ENCODE measurements around the gene ZNF618.
A peak's percentile ranks its signal among the peaks of the same experiment; 100 is the strongest.

The ZNF618 gene

GRCh38 chr9:113963017-113963620, 87.0 kb downstream of the ZNF618 start:
- POLR2A ChIA-PET = no interaction called here

DNA sequence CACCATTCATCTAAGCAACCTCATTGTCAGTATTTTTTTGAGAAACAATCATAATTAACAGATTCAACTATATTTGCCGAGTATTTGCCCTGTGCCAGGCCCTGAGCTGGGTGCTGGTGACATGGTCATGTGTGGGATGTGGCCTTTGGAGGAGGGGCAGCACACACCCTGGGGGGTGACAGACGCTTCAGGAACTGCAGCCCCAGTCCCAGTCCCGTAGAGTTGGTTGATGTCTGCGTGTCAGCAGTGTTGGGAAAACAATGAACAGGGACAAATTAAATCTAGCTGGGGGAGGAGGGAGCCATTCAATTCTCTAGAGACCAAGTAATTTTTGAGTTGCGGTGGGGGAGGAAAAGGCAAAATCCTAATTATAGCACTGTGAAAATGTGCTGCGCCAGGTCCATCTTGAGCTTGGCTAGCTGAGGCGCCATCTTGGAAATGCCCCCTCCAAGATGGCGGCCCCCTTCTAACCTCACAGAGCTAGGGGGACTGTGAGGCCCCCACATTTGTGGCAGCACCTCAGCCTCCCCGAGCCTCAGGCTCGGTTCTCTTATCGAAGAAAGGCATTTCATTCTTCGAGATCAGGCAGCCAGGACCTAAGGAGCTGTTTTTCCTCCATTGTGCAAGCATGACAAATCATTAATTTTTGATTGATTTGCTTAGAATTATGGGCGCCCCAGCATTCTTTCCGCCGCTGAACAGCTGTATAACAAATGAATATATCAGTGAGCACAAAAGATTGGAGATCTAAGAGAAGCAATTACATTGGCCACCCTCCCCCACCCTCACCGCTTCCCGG, 87.8 kb downstream of the ZNF618 start:
- peaks cover 0 to 7% (median 4%) of the 10 kb centered on the region in 4 experiments for H3K36me3 ChIP-seq (ENCODE audit: control insufficient read depth in 4 of 4, insufficient read depth in 4 of 4, low read length in 3 of 4)
- over 99% methylated on average over 11 of the region's 17 CpGs for WGBS (ENCODE audit: insufficient coverage)
- DNase-seq = no peak
- POLR2A ChIA-PET = no interaction called here
- CTCF ChIA-PET = interaction anchor here (0.7 to 4.5 kb wide), 7 partner anchors 12 to 282 kb away, joined by 3 to 18 read pairs (median 4); no protein-coding TSS in a partner anchor
- H3K27me3 ChIP-seq (replicated peaks in 2 of 5; ENCODE audit: control insufficient read depth in 4 of 5, insufficient read depth in 5 of 5, low read length in 4 of 5) = no peaks in the 10 kb centered on the region
- no peak overlapping the region for H3K4me3 ChIP-seq (ENCODE audit: control insufficient read depth in 1 of 7, extremely low read depth in 1 of 7, insufficient read depth in 4 of 7, low read depth in 2 of 7, low read length in 6 of 7)
- peaks cover 0 to 4% (median 0%) of the 10 kb centered on the region in 5 experiments for H3K9me3 ChIP-seq (ENCODE audit: control extremely low read depth in 1 of 5, control insufficient read depth in 4 of 5, insufficient read depth in 2 of 5, low read depth in 1 of 5, low read length in 4 of 5)
- no peak overlapping the region for H3K27ac ChIP-seq (ENCODE audit: insufficient read depth in 1 of 2, low read depth in 1 of 2, low read length in 2 of 2, poor library complexity in 1 of 2, severe bottlenecking in 2 of 2)
- H3K4me1 ChIP-seq (ENCODE audit: control extremely low read depth in 1 of 4, control insufficient read depth in 4 of 4, insufficient read depth in 4 of 4, low read length in 3 of 4) = no peaks in the 10 kb centered on the region

More at GRCh38 chr9:113963017-113963620, 87.0 kb downstream of the ZNF618 start:
- Histone ChIP-seq H3K27ac (ENCODE audit: insufficient read depth in 1 of 2, low read depth in 1 of 2, low read length in 2 of 2, poor library complexity in 1 of 2, severe bottlenecking in 2 of 2) (no peak overlapping the region), H3K4me3 (ENCODE audit: control insufficient read depth in 1 of 7, extremely low read depth in 1 of 7, insufficient read depth in 4 of 7, low read depth in 2 of 7, low read length in 6 of 7) (no peak overlapping the region), H3K36me3 (ENCODE audit: control insufficient read depth in 4 of 4, insufficient read depth in 4 of 4, low read length in 3 of 4) (peaks cover 0 to 7% (median 4%) of the 10 kb centered on the region in 4 experiments), H3K4me1 (ENCODE audit: control extremely low read depth in 1 of 4, control insufficient read depth in 4 of 4, insufficient read depth in 4 of 4, low read length in 3 of 4) (no peaks in the 10 kb centered on the region), H3K27me3 (replicated peaks in 2 of 5; ENCODE audit: control insufficient read depth in 4 of 5, insufficient read depth in 5 of 5, low read length in 4 of 5) (no peaks in the 10 kb centered on the region), H3K9me3 (ENCODE audit: control extremely low read depth in 1 of 5, control insufficient read depth in 4 of 5, insufficient read depth in 2 of 5, low read depth in 1 of 5, low read length in 4 of 5) (no peaks in the 10 kb centered on the region)
- WGBS (ENCODE audit: insufficient coverage) = 57% methylated on average over 1 of the region's 5 CpGs
- peak; percentile 52 to 73 (median 73) for DNase-seq
- CTCF ChIA-PET = interaction anchor here (0.7 to 4.5 kb wide), 12 partner anchors 11 to 281 kb away, joined by 3 to 18 read pairs (median 3); no protein-coding TSS in a partner anchor

DNA sequence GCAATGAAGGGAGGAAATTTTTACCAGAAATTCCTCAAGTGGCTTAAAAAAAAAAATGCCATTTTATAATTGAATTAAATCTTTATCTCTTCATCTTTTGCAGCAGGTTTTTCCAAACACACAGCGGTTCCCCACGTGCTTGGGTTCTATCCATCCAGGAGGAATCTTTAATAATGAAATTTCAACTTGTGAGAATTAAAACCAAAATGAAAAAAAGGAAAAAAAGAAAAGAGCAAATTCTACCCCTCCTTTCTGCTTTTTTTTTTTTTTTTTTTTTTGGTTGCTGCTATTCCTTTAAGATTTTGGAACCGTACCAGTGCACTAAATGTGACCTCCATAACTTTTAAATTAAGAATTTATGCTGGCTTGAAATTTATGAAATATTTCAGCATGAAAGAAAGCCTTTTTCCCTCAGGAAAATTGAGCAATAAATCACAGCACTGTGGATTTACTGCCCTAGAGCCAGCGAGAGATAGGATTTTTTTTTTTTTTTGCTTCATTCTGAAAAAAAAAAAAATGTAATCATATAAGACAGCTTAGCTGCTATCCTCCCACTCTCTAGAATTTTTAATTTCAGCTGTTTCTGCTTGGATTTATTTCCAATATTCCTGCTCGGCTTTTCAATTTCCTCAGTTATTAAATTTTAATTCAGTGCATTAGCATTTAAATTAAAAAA, 88.5 kb downstream of the ZNF618 start:
- Histone ChIP-seq H3K27me3 (replicated peaks in 2 of 5; ENCODE audit: control insufficient read depth in 4 of 5, insufficient read depth in 5 of 5, low read length in 4 of 5) (no peaks in the 10 kb centered on the region), H3K27ac (ENCODE audit: insufficient read depth in 1 of 2, low read depth in 1 of 2, low read length in 2 of 2, poor library complexity in 1 of 2, severe bottlenecking in 2 of 2) (no peak overlapping the region), H3K4me1 (ENCODE audit: control extremely low read depth in 1 of 4, control insufficient read depth in 4 of 4, insufficient read depth in 4 of 4, low read length in 3 of 4) (no peaks in the 10 kb centered on the region), H3K9me3 (ENCODE audit: control extremely low read depth in 1 of 5, control insufficient read depth in 4 of 5, insufficient read depth in 2 of 5, low read depth in 1 of 5, low read length in 4 of 5) (peaks cover 0 to 11% (median 4%) of the 10 kb centered on the region in 5 experiments), H3K36me3 (ENCODE audit: control insufficient read depth in 4 of 4, insufficient read depth in 4 of 4, low read length in 3 of 4) (peaks cover 2 to 15% (median 7%) of the 10 kb centered on the region in 4 experiments), H3K4me3 (ENCODE audit: control insufficient read depth in 1 of 7, extremely low read depth in 1 of 7, insufficient read depth in 4 of 7, low read depth in 2 of 7, low read length in 6 of 7) (no peak overlapping the region)
- no CpG with 5 or more reads among the region's 5 CpGs for WGBS (ENCODE audit: insufficient coverage)
- ChIA-PET POLR2A (no interaction called here), CTCF (interaction anchor here (0.6 to 4.5 kb wide), 3 partner anchors 33 to 228 kb away, joined by 3 to 18 read pairs (median 4); no protein-coding TSS in a partner anchor)
- no peak for DNase-seq

- no peaks in the 10 kb centered on the region for H3K4me1 ChIP-seq (ENCODE audit: control extremely low read depth in 1 of 4, control insufficient read depth in 4 of 4, insufficient read depth in 4 of 4, low read length in 3 of 4)
- POLR2A ChIA-PET = no interaction called here
Measured at GRCh38 chr9:113966394-113966793, 90.3 kb downstream of the ZNF618 start.

DNA sequence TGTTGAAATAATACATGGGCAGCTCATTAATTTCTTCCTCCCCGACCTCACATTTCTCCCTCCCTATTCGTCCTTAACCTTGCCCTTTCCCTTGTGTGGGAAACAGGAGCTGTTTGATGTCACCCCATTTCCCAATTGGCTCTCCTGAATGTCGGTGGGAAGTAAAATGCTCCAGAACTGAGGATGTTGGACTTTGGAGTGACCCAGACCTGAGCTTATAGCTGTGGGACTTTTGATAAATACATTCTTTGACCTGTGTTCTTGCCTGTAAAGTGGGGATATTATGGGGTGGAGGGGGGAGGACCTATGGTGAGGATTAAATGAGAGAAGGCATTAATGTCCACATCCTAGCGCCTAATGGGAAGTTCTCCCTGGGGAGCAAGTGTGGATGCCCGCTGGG, 91.3 kb downstream of the ZNF618 start:
- DNase-seq = no peak
- H3K36me3 ChIP-seq (ENCODE audit: control insufficient read depth in 4 of 4, insufficient read depth in 4 of 4, low read length in 3 of 4) = peaks cover 3 to 36% (median 12%) of the 10 kb centered on the region in 4 experiments
- H3K27ac ChIP-seq (ENCODE audit: insufficient read depth in 1 of 2, low read depth in 1 of 2, low read length in 2 of 2, poor library complexity in 1 of 2, severe bottlenecking in 2 of 2) = no peak overlapping the region
- H3K9me3 ChIP-seq (ENCODE audit: control extremely low read depth in 1 of 5, control insufficient read depth in 4 of 5, insufficient read depth in 2 of 5, low read depth in 1 of 5, low read length in 4 of 5) = peaks cover 0 to 12% (median 4%) of the 10 kb centered on the region in 5 experiments
- H3K27me3 ChIP-seq (replicated peaks in 2 of 5; ENCODE audit: control insufficient read depth in 4 of 5, insufficient read depth in 5 of 5, low read length in 4 of 5) = no peaks in the 10 kb centered on the region
- WGBS (ENCODE audit: insufficient coverage) = 94% methylated on average over 3 of the region's 5 CpGs
- ChIA-PET CTCF (no interaction called here), POLR2A (no interaction called here)
- H3K4me1 ChIP-seq (ENCODE audit: control extremely low read depth in 1 of 4, control insufficient read depth in 4 of 4, insufficient read depth in 4 of 4, low read length in 3 of 4) = no peaks in the 10 kb centered on the region
- no peak overlapping the region for H3K4me3 ChIP-seq (ENCODE audit: control insufficient read depth in 1 of 7, extremely low read depth in 1 of 7, insufficient read depth in 4 of 7, low read depth in 2 of 7, low read length in 6 of 7)

More at GRCh38 chr9:113966394-113966793, 90.3 kb downstream of the ZNF618 start:
- Histone ChIP-seq H3K36me3 (ENCODE audit: control insufficient read depth in 4 of 4, insufficient read depth in 4 of 4, low read length in 3 of 4) (peaks cover 3 to 28% (median 11%) of the 10 kb centered on the region in 4 experiments), H3K27me3 (replicated peaks in 2 of 5; ENCODE audit: control insufficient read depth in 4 of 5, insufficient read depth in 5 of 5, low read length in 4 of 5) (no peaks in the 10 kb centered on the region), H3K4me3 (ENCODE audit: control insufficient read depth in 1 of 7, extremely low read depth in 1 of 7, insufficient read depth in 4 of 7, low read depth in 2 of 7, low read length in 6 of 7) (no peak overlapping the region), H3K9me3 (ENCODE audit: control extremely low read depth in 1 of 5, control insufficient read depth in 4 of 5, insufficient read depth in 2 of 5, low read depth in 1 of 5, low read length in 4 of 5) (peaks cover 0 to 12% (median 4%) of the 10 kb centered on the region in 5 experiments), H3K27ac (ENCODE audit: insufficient read depth in 1 of 2, low read depth in 1 of 2, low read length in 2 of 2, poor library complexity in 1 of 2, severe bottlenecking in 2 of 2) (no peak overlapping the region)
- 100% methylated on average over 5 of the region's 5 CpGs for WGBS (ENCODE audit: insufficient coverage)
- no peak for DNase-seq
- CTCF ChIA-PET = interaction anchor here (0.6 to 1.5 kb wide), 2 partner anchors 31 to 472 kb away, joined by 3 read pairs; no protein-coding TSS in a partner anchor

GRCh38 chr9:113969343-113969742, 93.2 kb downstream of the ZNF618 start:
- CTCF ChIA-PET = no interaction called here
- H3K27me3 ChIP-seq (replicated peaks in 2 of 5; ENCODE audit: control insufficient read depth in 4 of 5, insufficient read depth in 5 of 5, low read length in 4 of 5) = no peaks in the 10 kb centered on the region
- peaks cover 0 to 12% (median 4%) of the 10 kb centered on the region in 5 experiments for H3K9me3 ChIP-seq (ENCODE audit: control extremely low read depth in 1 of 5, control insufficient read depth in 4 of 5, insufficient read depth in 2 of 5, low read depth in 1 of 5, low read length in 4 of 5)
- no peak overlapping the region for H3K4me3 ChIP-seq (ENCODE audit: control insufficient read depth in 1 of 7, extremely low read depth in 1 of 7, insufficient read depth in 4 of 7, low read depth in 2 of 7, low read length in 6 of 7)
- 93% methylated on average over 1 of the region's 1 CpG for WGBS (ENCODE audit: insufficient coverage)
- DNase-seq = no peak
- H3K4me1 ChIP-seq (ENCODE audit: control extremely low read depth in 1 of 4, control insufficient read depth in 4 of 4, insufficient read depth in 4 of 4, low read length in 3 of 4) = no peaks in the 10 kb centered on the region
- H3K27ac ChIP-seq (ENCODE audit: insufficient read depth in 1 of 2, low read depth in 1 of 2, low read length in 2 of 2, poor library complexity in 1 of 2, severe bottlenecking in 2 of 2) = no peak overlapping the region
- peaks cover 3 to 38% (median 12%) of the 10 kb centered on the region in 4 experiments for H3K36me3 ChIP-seq (ENCODE audit: control insufficient read depth in 4 of 4, insufficient read depth in 4 of 4, low read length in 3 of 4)
- POLR2A ChIA-PET = no interaction called here
